Stimulated activated CD4-positive, alpha-beta T cell treated with anti-CD3 and anti-CD28 coated beads, Interleukin-15, amount 100 ng/mL, for 48 hours (primary cell): ENCODE measurements around the gene SNRPA1.

Source experiments
- DNase-seq, 2 donors: peaks; one replicate each; pipeline ENCODE4 v3.0.0-alpha.2; 2020; ENCODE audit warnings: low read depth in 2 of 2

The SNRPA1 gene

GRCh38 chr15:101258238-101259144 is 36.6 kb downstream of the SNRPA1 start:
- DNase-seq = no peak

GRCh38 chr15:101256757-101257156 is 38.3 kb downstream of the SNRPA1 start:
- DNase-seq = no peak

DNA sequence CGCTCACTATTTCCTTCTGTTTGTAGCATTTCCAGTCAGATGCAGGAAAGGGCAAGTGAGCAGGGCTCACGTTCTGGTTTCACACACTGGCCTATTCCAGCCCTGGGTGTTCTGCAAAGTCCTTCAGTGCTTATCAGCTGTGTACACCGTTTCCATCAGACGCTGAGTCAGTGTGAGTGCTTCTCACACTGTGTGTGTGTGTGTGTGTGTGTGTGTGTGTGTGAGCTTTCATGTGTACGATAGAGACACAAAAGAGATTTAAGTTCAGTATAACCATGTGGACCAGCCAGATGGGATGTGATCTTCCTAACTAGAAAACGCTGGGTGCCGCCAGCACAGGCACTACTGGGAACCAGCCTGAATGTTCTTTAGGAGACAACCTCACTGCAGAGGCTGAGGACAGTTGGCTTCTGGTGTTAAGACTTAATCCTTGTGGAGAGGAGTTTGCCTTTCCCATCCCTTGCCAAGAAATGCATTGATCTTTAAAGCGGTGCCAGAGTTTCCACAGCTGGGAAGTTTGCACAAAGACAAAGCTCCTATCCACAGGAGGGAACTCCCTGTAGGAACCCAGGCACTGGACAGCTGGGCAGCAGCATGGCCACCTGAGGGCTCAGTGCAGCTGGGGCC is 39.3 kb downstream of the SNRPA1 start:
- DNase-seq = no peak

DNA sequence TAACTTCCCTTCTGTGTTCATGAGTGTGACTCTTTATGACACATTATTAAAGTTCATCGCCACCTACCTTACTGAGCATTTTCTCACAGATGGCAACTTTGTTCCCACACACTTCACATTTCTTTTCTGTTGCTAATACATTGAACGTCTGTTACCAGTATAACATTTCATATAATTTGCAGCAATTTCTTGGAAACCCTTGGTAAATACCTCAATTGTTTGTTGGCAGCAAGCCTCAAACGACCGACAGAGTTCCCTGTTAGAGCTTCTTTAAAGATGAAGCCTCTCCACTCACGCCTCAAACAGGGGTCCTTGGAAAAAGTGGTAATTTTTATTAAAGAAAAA is 40.0 kb downstream of the SNRPA1 start:
- DNase-seq = no peak

DNA sequence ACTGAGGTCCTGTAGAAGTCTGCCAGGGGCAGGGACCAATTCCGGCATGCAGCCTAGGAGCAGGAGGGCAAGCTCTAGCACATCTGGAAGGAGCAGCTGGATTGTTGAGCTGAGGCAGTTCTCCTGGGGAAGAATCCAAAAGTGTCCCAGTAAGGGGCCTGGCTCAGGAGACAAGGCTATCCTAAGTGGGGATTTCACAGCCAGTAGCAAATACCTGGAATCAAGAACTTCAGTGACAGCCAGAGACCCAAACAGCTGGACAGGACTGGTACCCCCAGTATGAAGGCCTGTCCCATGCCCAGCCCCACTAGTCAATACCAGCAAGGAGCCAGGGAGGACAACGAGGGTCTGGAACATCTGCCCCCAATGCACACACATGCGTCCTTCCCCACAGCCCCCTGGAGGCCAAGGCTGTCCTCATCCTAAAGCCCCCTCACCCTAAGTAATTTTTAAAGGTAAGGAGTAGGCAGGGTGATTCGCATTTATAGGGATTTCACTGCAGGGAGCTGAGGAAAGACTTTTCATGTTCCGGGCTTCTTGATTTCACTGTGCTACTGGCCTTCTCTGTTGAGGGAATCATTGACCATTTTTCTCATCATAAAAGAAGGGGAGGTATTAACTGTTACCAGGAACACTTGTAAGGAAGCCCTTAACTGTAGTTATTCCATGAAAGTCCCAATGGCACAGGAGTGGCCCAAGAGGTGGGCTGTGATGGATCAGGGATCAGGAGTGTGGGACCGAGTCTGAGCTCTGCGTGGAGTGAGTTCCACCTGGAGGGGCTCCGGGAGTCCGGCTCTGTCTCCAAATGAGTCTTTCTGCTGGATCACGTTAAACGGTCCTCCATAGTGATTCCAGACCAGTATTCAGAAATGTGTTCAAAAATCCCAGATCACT is 40.6 kb downstream of the SNRPA1 start:
- no peak for DNase-seq

DNA sequence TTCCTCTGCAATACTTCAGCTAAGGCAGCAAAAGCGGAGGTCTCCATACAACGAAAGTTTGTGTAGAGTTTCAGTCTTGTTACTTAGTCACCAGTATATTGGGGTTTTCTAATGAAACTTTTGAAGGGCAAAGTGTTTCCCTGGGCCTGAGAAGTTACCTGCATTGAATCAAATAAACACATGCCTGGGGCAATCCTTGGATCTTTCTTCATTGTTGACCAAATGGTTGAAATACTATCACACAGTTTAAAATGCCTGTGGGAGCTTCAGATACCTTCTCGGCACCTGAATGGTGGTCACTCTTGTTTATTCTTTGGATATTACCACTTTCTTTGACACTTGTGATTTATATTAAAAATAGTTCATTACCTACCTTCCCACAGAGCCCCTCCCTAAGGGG is 42.2 kb downstream of the SNRPA1 start:
- no peak for DNase-seq

DNA sequence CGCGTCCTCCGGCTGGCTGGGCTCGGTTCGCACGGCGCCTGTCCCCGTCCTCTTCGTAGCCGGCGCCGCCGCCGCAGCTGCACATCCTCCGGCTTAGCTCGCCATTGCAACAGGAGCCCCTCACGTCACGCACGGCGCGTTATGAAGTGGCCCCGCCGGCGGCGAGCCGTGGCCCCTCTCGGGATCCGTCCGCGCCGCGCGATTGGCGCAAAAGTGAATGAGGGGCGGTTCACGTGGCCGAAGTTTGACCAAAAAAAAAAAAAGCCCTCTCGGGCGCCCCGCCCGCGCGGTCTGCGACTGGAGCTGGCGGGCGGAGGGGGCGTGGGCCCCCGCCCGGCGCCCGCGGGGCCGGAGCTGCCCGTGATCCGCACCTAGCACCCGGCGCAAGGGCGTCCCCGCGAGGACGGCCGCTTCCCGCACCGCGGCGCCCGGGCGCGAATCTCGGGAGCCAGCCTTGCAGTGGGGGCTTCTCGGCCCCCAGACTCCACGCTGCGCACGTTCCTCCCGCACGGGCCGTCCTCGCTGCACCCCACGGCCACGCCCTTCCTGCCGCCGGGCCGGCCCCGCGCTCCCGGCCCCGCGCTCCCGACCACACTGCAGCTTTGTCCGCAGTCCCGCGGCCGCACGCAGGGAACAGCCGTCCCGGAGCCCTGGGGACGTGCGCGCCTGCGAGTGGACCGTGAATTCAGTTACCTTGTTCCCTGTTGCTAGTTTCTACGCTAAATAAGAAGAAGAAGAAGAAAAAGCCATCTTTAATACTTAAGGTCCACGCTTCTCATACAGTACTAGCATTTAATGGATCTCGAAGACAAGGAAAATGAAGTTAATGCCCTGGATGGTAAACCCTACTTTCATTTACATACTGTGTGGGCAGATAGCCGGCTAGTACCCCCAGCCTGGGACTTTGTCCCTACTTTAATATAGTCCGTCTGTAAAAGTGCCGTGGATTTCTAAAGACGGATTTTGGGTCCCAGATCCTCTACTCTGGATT is 42.9 kb downstream of the SNRPA1 start, which contains the start of gene CHSY1:
Gene CHSY1, minus strand, starts transcription at position 219 of the 991 bp plus-strand sequence. CDS start 592 bp downstream, outside the sequence.
- peak; percentile 76 to 83 for DNase-seq

DNA sequence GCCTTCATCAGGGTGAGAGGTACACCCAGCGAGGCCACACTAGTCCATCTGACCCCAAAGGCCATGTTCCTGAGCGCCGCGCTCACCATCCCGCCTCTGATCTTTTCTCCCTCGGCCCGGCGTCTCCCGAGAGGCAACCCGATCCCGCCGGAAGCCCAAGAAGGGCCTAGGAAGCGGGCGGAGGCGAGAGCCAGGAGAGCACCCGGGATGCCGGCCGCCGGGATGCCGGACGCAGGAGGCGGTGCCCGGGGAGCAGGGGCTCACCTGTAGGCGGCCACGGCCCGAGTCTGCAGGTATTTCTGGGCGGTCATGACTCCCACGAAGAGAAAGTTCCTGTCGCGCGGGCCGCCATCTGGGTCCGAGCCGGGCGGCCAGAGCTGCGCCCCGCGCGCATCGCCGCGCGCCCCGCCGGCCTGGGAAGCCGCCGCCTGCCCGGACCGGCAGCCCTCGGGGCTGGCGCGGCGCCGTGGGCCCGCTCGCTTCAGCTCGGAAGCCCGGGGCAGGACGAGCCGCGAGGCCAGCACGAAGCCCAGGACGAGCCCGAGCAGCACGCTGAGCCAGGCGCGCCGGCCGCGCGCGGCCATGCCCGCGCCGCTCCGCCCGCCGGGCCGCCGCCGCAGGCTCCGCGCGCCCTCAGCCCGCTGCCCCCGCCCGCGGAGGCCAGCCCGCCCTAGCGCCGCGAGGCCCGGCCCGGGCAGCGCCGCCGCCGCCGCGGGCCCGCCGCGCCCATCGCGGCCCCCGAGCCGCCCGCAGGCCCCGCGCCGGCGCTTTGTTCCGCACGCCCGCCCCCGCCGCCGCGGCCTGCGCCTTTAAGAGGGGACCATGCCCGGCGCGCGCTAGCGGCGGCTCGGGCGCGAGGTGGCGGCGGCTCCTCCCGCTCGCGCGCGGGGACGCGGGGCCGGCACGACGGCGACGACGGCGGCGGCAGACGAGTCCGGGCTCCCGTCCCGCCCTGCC is 43.9 kb downstream of the SNRPA1 start:
- no peak for DNase-seq

DNA sequence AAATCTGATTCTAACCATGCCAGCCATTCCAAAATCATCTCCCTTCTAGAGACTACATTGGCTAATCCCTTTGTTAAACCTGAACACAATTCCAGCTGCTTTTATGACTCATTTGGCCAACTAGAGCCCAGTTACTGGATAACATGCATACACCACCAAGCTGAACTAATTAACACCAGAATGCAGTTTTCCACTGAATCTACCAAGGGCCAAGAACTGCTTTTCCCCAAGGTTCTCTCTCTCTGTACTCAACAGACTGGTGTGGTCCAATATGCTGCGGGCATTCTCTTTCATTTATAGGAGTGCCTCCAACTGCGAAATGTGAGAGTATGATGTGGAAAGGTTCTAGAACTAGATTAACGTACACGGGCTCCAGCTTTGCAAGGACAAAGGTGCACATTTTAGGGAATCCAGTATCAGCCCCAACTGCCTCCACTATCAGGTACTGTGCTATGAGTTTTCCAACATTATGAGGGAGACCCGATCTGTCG is 44.7 kb downstream of the SNRPA1 start:
- DNase-seq = no peak

DNA sequence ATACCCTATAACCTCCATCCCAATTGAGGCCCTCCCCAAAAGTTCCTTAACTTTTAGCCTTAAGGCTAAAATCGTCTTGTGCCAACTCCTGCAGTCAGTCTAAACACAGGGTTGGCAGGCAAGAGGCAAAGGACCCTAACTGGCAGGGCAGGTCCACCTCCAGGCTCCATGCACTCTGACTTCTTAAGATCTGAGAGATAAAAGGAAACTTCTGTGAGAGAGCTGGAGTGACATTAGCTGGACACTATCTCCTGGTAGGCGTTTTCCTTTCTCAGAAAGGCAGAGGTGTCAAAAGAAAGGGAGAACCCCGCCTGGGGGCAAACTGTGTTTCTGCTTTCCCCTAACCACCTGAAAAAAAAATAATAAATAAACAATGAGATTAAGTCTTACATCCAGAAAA is 46.8 kb downstream of the SNRPA1 start:
- no peak for DNase-seq

DNA sequence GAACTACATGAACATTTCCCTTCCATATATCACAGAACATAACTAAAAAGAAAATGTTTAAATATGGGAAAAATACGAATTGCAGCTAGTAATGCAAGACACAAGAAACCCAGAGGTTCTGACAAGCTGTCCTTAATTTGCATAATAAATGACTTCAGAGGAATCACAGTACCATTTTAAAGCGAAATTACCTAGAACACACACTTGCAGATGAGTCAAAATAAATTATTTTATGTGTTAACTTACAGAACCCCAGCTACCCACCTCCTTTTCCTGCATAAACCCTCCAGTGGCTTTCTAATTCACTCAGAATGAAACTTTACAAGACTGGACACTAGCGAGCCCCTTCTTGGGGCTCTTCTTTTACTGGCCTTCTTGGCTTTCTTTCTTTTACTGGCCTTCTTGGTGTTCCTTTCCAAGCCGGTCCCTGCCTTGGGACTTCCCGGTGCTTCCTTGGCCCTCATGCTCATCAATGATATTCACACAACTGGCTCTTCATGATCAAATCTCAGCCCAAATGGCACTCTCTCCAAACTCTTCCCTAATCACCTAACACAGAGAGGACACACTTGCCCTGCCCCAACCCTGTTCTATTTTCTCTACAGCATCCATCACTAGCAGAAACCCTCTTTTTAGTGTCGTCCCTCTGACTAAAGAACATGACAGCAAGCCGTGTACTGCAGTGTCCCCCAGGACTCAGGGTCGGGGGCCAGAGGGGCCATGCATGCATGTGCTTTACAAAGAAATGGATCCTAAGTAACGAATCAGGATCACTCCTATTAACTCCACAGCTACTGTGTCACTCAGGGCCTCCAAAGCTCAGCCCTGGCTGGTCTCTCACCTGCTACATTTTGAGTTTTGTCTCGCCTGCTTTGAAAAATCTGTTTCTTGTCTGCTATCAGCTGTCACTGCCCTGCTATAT is 48.0 kb downstream of the SNRPA1 start:
- no peak for DNase-seq

- no peak for DNase-seq
These were observed 48.7 kb downstream of the SNRPA1 start for GRCh38 chr15:101246391-101246790.

DNA sequence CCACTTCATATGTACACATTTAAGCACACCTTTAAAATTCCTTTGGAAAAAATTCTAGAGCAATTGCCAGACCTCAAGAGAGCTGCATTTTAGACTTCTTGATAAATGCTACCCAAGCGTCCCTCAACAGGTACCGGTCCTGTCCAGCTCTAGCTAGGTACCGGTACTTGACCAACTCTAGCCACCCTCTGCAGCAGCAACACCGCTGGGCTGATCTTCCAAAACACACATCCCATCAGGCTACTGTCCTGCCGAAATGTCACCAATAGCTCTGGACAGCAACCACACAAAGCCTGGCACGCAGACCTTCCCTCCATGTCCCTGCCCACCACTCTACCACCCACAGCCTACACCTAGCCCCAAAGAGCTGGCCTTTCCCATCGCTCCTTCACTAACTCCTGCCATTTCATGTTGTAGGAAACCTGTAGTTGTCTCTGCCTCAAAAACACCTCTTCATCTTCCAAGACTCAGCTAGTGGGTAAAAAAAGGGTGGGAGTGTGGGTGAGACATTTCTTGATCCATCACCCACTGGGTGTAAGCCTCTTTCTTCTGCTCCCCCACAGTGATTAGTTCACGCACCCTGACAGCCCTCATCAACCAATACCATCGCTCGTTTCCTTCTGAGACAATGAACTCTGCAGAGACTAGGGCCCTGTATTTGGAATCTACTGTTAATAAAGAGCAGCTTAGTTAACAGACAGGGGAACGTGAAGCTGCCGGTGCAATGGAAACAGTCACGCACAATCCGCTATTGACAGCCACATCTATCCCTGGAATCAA is 50.0 kb downstream of the SNRPA1 start:
- no peak for DNase-seq

GRCh38 chr15:101244036-101244781 is 50.8 kb downstream of the SNRPA1 start:
- DNase-seq = no peak

DNA sequence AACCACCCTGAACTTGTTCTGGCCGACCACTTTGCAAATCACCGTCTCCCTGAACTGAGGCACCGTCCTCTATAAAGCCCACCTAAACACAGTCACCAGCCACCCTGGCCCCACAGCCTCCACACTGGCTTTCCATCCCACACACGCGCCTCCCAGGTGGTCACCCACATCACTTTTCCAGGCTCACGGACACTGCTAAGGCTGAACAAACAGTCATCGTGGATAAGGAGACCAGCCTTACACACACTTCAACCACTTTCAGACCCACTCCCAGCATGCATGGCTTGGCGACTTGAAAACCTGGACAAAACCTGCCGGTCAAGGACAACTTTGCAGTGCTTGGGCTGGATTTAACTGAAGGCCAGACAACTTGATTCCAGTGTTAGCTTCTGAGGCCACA is 51.6 kb downstream of the SNRPA1 start:
- DNase-seq = no peak

GRCh38 chr15:101242999-101243336 is 52.1 kb downstream of the SNRPA1 start:
- DNase-seq = no peak
